HepG2 (cell line): ENCODE results near the gene SMARCD1. TPM values are rescaled to one million over a fixed set of nuclear protein-coding genes. Genes with fewer than 3 reads are reported as not detected.

Source experiments
- ATAC-seq: fragments of 200-7000 bp; cut with Tn5 transposase; 3 replicates; pipeline ENCODE4 v1.9.1; 2020; ENCODE audit warnings: mild to moderate bottlenecking, moderate library complexity
- BruUV-seq: library from RNA; stranded (reverse); fragments of 400-500 nt; replicated peaks from 2 replicates; lab custom pipeline; 2021; lab: Mats Ljungman, UMichigan
- CTCF ChIA-PET: fragments of 300-600 bp; formaldehyde crosslinking; extraction: SDS; loops from one replicate; lab custom pipeline; 2021; ENCODE audit warnings: low total read pairs, inconsistent platforms, low intra/inter-chr PET ratio; lab: Yijun Ruan, JAX
- POLR2A ChIA-PET: fragments of 350-600 bp; sonication (Branson Sonifier 250); formaldehyde crosslinking; loops from one replicate; lab custom pipeline; 2020; ENCODE audit warnings: antibody characterized with exemption, inconsistent platforms; lab: Yijun Ruan, JAX
- DNase-seq: peaks from one replicate; pipeline ENCODE4 v3.0.0-alpha.2; 2015; ENCODE audit warnings: low spot score
- FAIRE-seq: peaks from 3 replicates; lab custom pipeline; 2011; peaks lifted over from hg19 to GRCh38; lab: Jason Lieb, UNC
- H2AFZ ChIP-seq: one replicate; pipeline ENCODE4 v1.6.1; 2011; ENCODE audit warnings: low read length, inconsistent platforms
- H3K27ac ChIP-seq: fragments of 300-600 bp; 3 replicates; pipeline ENCODE4 v1.8.0; 2011; ENCODE audit warnings: mixed run types, mild to moderate bottlenecking, mixed read lengths, low read length, inconsistent platforms; ENCODE audit not compliant: insufficient read depth; ENCODE audit errors: extremely low read length
- H3K27me3 ChIP-seq, 2 experiments: fragments of 200-600 bp in 1 of 2; 2 replicates in 1 of 2; 3 replicates in 1 of 2; pipeline versions ENCODE4 v1.6.0 to v1.8.0; 2011; ENCODE audit warnings: low read length in 2 of 2, mild to moderate bottlenecking in 2 of 2, moderate library complexity in 2 of 2, inconsistent platforms in 1 of 2; ENCODE audit not compliant: insufficient read depth in 2 of 2, control insufficient read depth in 1 of 2
- H3K36me3 ChIP-seq, 2 experiments: fragments of 200-600 bp in 1 of 2; replicated peaks in 1 of 2; 2 replicates in 1 of 2; 3 replicates in 1 of 2; pipeline versions ENCODE4 v1.5.1 to v1.8.0; 2011; ENCODE audit warnings: low read length in 2 of 2, inconsistent platforms in 1 of 2; ENCODE audit not compliant: insufficient read depth in 2 of 2, control insufficient read depth in 1 of 2
- H3K4me1 ChIP-seq: 2 replicates; pipeline ENCODE4 v1.5.1; 2012; ENCODE audit warnings: low read length, inconsistent platforms; ENCODE audit not compliant: insufficient read depth
- H3K4me2 ChIP-seq: 2 replicates; pipeline ENCODE4 v1.6.0; 2011; ENCODE audit warnings: low read depth, low read length, inconsistent platforms
- H3K4me3 ChIP-seq, 3 experiments: fragments of 200-600 bp in 1 of 3; sonication (generic), shearing (Covaris generic) in 1 of 3; replicated peaks in 1 of 3; 2 replicates each; pipeline ENCODE4 v1.5.1; 2011 to 2016; ENCODE audit warnings: low read length in 3 of 3, inconsistent platforms in 2 of 3, low read depth in 2 of 3, mild to moderate bottlenecking in 2 of 3, control low read depth in 1 of 3, mixed read lengths in 1 of 3; ENCODE audit not compliant: insufficient read depth in 1 of 3
- H3K79me2 ChIP-seq: one replicate; pipeline ENCODE4 v1.6.1; 2011; ENCODE audit warnings: low read length, inconsistent platforms; ENCODE audit not compliant: insufficient read depth
- H3K9ac ChIP-seq: 2 replicates; pipeline ENCODE4 v1.6.0; 2011; ENCODE audit warnings: mild to moderate bottlenecking, low read depth, low read length, inconsistent platforms; ENCODE audit not compliant: insufficient read depth
- H3K9me3 ChIP-seq: 2 replicates; pipeline ENCODE4 v1.5.1; 2012; ENCODE audit warnings: mild to moderate bottlenecking, low read length
- H4K20me1 ChIP-seq: 2 replicates; pipeline ENCODE4 v1.6.0; 2011; ENCODE audit warnings: inconsistent platforms, mild to moderate bottlenecking, low read length, moderate library complexity; ENCODE audit not compliant: insufficient read depth
- ATF6 ChIP-seq: sonication (generic); formaldehyde crosslinking; conservative IDR thresholded peaks from 2 replicates; pipeline ENCODE4 v1.4.0; 2020; ENCODE audit warnings: missing genetic modification reagents
- CC2D1A ChIP-seq: sonication (generic); formaldehyde crosslinking; IDR thresholded peaks from 2 replicates; pipeline ENCODE4 v1.8.1; 2023; ENCODE audit warnings: mild to moderate bottlenecking, missing genetic modification reagents
- CREB3 ChIP-seq: sonication (generic); formaldehyde crosslinking; IDR thresholded peaks from 2 replicates; pipeline ENCODE4 v1.5.0; 2020; ENCODE audit warnings: missing genetic modification reagents
- E2F2 ChIP-seq: sonication (generic); formaldehyde crosslinking; IDR thresholded peaks from 2 replicates; pipeline ENCODE4 v1.4.0; 2020; ENCODE audit warnings: missing genetic modification reagents, borderline replicate concordance
- IKZF1 ChIP-seq: fragments of 450-650 bp; IDR thresholded peaks from 2 replicates; pipeline ENCODE4 v1.7.1; 2016
- KMT2B ChIP-seq: IDR thresholded peaks from 2 replicates; pipeline ENCODE4 v1.6.1; 2016; ENCODE audit warnings: missing genetic modification reagents, missing compliant biosample characterization
- MATR3 ChIP-seq: sonication (generic); formaldehyde crosslinking; IDR thresholded peaks from 2 replicates; pipeline ENCODE4 v1.4.0; 2020; ENCODE audit warnings: missing genetic modification reagents
- NR3C1 ChIP-seq: sonication (generic); formaldehyde crosslinking; IDR thresholded peaks from 2 replicates; pipeline ENCODE4 v1.4.0; 2020; ENCODE audit warnings: missing genetic modification reagents
- RFX1 ChIP-seq: fragments of 450-650 bp; IDR thresholded peaks from 2 replicates; pipeline ENCODE4 v1.6.1; 2017
- SOX13 ChIP-seq, 3 experiments: fragments of 450-650 bp in 1 of 3; sonication (generic) in 1 of 3; formaldehyde crosslinking in 1 of 3; IDR thresholded peaks in 2 of 3; conservative IDR thresholded peaks in 1 of 3; 2 replicates each; pipeline versions ENCODE4 v1.5.0 to v1.6.1; 2016 to 2020; ENCODE audit warnings: antibody characterized with exemption in 1 of 3, mild to moderate bottlenecking in 1 of 3, missing compliant biosample characterization in 1 of 3, missing genetic modification reagents in 1 of 3, moderate library complexity in 1 of 3
- SP4 ChIP-seq: sonication (generic); formaldehyde crosslinking; IDR thresholded peaks from 2 replicates; pipeline ENCODE4 v1.8.1; 2023; ENCODE audit warnings: mild to moderate bottlenecking, missing genetic modification reagents
- TRAFD1 ChIP-seq: sonication (generic); formaldehyde crosslinking; IDR thresholded peaks from 2 replicates; pipeline ENCODE4 v1.5.1; 2020; ENCODE audit warnings: missing genetic modification reagents, mild to moderate bottlenecking, borderline replicate concordance
- YEATS4 ChIP-seq: sonication (generic); formaldehyde crosslinking; IDR thresholded peaks from 2 replicates; pipeline ENCODE4 v1.4.0; 2020; ENCODE audit warnings: missing genetic modification reagents, borderline replicate concordance
- ZBTB20 ChIP-seq: sonication (generic); formaldehyde crosslinking; IDR thresholded peaks from 2 replicates; pipeline ENCODE4 v1.8.1; 2023; ENCODE audit warnings: missing genetic modification reagents, low read depth, mild to moderate bottlenecking, borderline replicate concordance
- ZNF362 ChIP-seq: sonication (generic); formaldehyde crosslinking; IDR thresholded peaks from 2 replicates; pipeline ENCODE4 v1.4.0; 2020; ENCODE audit warnings: missing genetic modification reagents, mild to moderate bottlenecking, borderline replicate concordance
- WGBS: methylation state at CpG from one replicate; pipeline ENCODE4 v1.1.6; 2017; ENCODE audit warnings: low lambda C conversion rate; 5-methylcytosine and 5-hydroxymethylcytosine counted together
- in situ Hi-C: cut with HindIII; loops from 2 replicates; pipeline ENCODE4 v1.10.0; 2017; ENCODE audit warnings: low pct_unique_long_range_greater_than_20kb; ENCODE audit not compliant: extremely low pct_ligation_motif_present
- intact Hi-C: fragments of 100-400 bp; cut with micrococcal nuclease; formaldehyde crosslinking; loops from one replicate; pipeline ENCODE4 v1.10.0; 2022; ENCODE audit not compliant: unreplicated experiment
- polyA plus RNA-seq, 8 experiments: library from polyadenylated mRNA; depleted of rRNA in 3 of 8; stranded (reverse) in 7 of 8; unstranded in 1 of 8; fragments of >200 nt; fragmentation: Illumina TruSeq in 4 of 8; extraction: Trizol in 4 of 8; gene quantifications; 2 replicates each; pipeline versions ENCODE4 v1.2.1 to v1.2.3, GENCODE V29; 2011 to 2016; ENCODE audit warnings: low read depth in 4 of 8, missing spikeins in 1 of 8, mixed read lengths in 1 of 8; ENCODE audit not compliant: insufficient read depth in 1 of 8
- total RNA-seq, 5 experiments: library from RNA; depleted of rRNA; stranded (reverse); fragments of >200 nt; fragmentation: Illumina TruSeq; extraction: Trizol; gene quantifications; 2 replicates each; pipeline ENCODE4 v1.2.3, GENCODE V29; 2016; ENCODE audit warnings: low read depth in 1 of 5

Gene SMARCD1
- total and polyA plus RNA-seq, 2 of the 13 experiments (the other 11 are each of a cell fraction or from before 2014, with no cell fraction given), result 51.7 to 54.6 TPM

- Histone ChIP-seq H3K9me3 (no peaks in the 10 kb centered on the region), H3K79me2 (peaks cover 17% of the 10 kb centered on the region), H3K27me3 (no peaks in the 10 kb centered on the region), H3K27ac (peak overlapping the region; percentile 43), H2AFZ (no peak overlapping the region), H3K4me1 (peaks cover 45% of the 10 kb centered on the region), H3K36me3 (peaks cover 20 to 52% of the 10 kb centered on the region in 2 experiments), H3K9ac (no peak overlapping the region), H3K4me3 (no peak overlapping the region), H3K4me2 (0 out of 2 replicates have a peak overlapping the region, but pooled peaks have one; percentile 0), H4K20me1 (peaks cover 4% of the 10 kb centered on the region; the same call in 1 of the 2 replicates)
- ChIA-PET CTCF (interaction anchor here (1.0 to 2.0 kb wide), 2 partner anchors 14 to 23 kb away, joined by 4 to 5 read pairs; partner anchors contain the start of gene COX14), POLR2A (interaction anchor here (1.6 to 7.4 kb wide), 4 partner anchors 12 to 78 kb away, joined by 6 to 265 read pairs (median 10); partner anchors contain the start of genes CERS5, COX14 and GPD1)
- WGBS, result 23% methylated on average over 3 of the region's 3 CpGs
- ATAC-seq, result peak; percentile 55
- DNase-seq, result peak; percentile 68
- intact Hi-C loops, result no loop called here
- peak; percentile 90 for FAIRE-seq
- BruUV-seq, result no TSS peak
- in situ Hi-C loops, result no loop called here
- TF ChIP-seq SP4 (CRISPR knock-in tag), result no peak
- TF ChIP-seq ZBTB20, result peak; percentile 46; the same call in 1 of the 2 replicates
- TF ChIP-seq E2F2 (CRISPR knock-in tag), result no peak
- no peak for TF ChIP-seq TRAFD1 (CRISPR knock-in tag)
- no peak for TF ChIP-seq ZNF362
- TF ChIP-seq IKZF1, result no peak
- 0 out of 2 replicates have a peak, but pooled peaks have one; percentile 14 for TF ChIP-seq KMT2B (CRISPR knock-in tag)
- no peak for TF ChIP-seq CC2D1A (CRISPR knock-in tag)
- no peak for TF ChIP-seq RFX1
- no peak for TF ChIP-seq ATF6 (CRISPR knock-in tag)
- TF ChIP-seq YEATS4, result no peak
- no peak for TF ChIP-seq SOX13 (IDR thresholded peaks at IDR 0.05)
- 0 out of 4 replicates have a peak, but pooled peaks of 1 of the 2 experiments have one; percentile 4 for TF ChIP-seq SOX13 (CRISPR knock-in tag; conservative IDR thresholded peaks at IDR 0.05 in 1 of 2, IDR thresholded peaks at IDR 0.05 in 1 of 2)
- no peak for TF ChIP-seq MATR3 (CRISPR knock-in tag)
- no peak for TF ChIP-seq NR3C1 (CRISPR knock-in tag)
- no peak for TF ChIP-seq CREB3
These were observed 3.6 kb downstream of the SMARCD1 start for GRCh38 chr12:50088577-50089335.
